Measurements from ENCODE around the gene LDHA. TPM values are rescaled to one million over a fixed set of nuclear protein-coding genes. Genes with fewer than 3 reads are reported as not detected.
"Not testable (repeated sequence)": the region's sequence is repeated elsewhere in the genome, so short reads cannot be mapped to it uniquely, and the experiment has no call there.

Gene LDHA
- total and polyA plus RNA-seq, 7 experiments from 2014 or later, result 89.5 to 1,229 (median 275) TPM

- ATAC-seq, result peak; percentile 78
- Histone ChIP-seq H3K4me1 (ENCODE audit: control insufficient read depth in 2 of 2, insufficient read depth in 2 of 2, low read length in 2 of 2) (peaks cover 12 to 14% of the 10 kb centered on the region in 2 donors), H3K27ac (ENCODE audit: low read depth, low read length) (peak overlapping the region; percentile 95), H3K9me3 (ENCODE audit: control insufficient read depth in 2 of 3, low read length in 3 of 3) (no peaks in the 10 kb centered on the region), H3K4me3 (ENCODE audit: low read length) (peak overlapping the region; percentile 78), H3K36me3 (ENCODE audit: control insufficient read depth in 2 of 3, insufficient read depth in 3 of 3, low read length in 3 of 3) (peaks cover 7 to 51% (median 25%) of the 10 kb centered on the region in 3 experiments), H3K27me3 (ENCODE audit: control insufficient read depth in 2 of 2, insufficient read depth in 2 of 2, low read length in 2 of 2) (no peaks in the 10 kb centered on the region)
- Mint-ChIP-seq H3K4me1 (peaks cover 14 to 63% (median 32%) of the 10 kb centered on the region in 7 donors), H3K4me3 (peak overlapping the region; percentile 96 to 99 (median 98)), H3K36me3 (peaks cover 0 to 49% (median 27%) of the 10 kb centered on the region in 5 donors), H3K27ac (peak overlapping the region; percentile 94 to 98 (median 96)), H3K27me3 (no peaks in the 10 kb centered on the region), H3K9me3 (peaks cover 0 to 4% (median 0%) of the 10 kb centered on the region in 11 donors)
- intact Hi-C loops (cut with micrococcal nuclease), result loop anchor here (1.0 to 10.0 kb wide), 16 partner anchors 63 to 1991 kb away; partner anchors contain the start of genes PRMT3 (in 2 of the 2), SAAL1 (in 2 of the 2), SERGEF (in 2 of the 2) and NAV2 (in 1 of the 2)
- ChIA-PET POLR2A (interaction anchor here (1.0 to 6.7 kb wide), 15 partner anchors 9 to 1656 kb away, joined by 3 to 123 read pairs (median 4); partner anchors contain the start of genes GTF2H1, HPS5, SPTY2D1 and TSG101), CTCF (interaction anchor here (0.6 to 2.9 kb wide), 4 partner anchors 12 to 334 kb away, joined by 3 to 14 read pairs (median 3); partner anchors contain the start of genes GTF2H1 and HPS5)
- DNase-seq, result peak; percentile 87 to 98 (median 95)
Observed at GRCh38 chr11:18395735-18396504, 1.6 kb downstream of the LDHA start.

- Mint-ChIP-seq H3K36me3 (peaks cover 0 to 55% (median 31%) of the 10 kb centered on the region in 5 donors), H3K4me3 (peak overlapping the region in 6 of 10 donors; percentile 14 to 55 (median 34)), H3K4me1 (peaks cover 14 to 57% (median 31%) of the 10 kb centered on the region in 7 donors)
Observed at GRCh38 chr11:18397921-18398320, 3.6 kb downstream of the LDHA start.

DNA sequence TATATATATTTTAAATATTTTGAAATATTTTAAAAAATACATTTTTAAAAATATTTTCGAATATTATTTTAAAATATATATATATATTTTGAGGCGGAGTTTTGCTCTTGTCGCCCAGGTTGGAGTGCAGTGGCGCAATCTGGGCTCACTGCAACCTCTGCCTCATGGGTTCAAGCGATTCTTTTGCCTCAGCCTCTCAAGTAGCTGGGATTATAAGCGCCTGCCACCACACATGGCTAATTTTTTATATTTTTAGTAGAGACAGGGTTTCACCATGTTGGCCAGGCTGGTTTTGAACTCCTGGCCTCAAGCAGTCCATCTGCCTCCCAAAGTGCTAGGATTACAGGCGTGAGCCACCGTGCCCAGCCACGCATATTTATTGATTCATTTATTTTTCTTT lies 6.7 kb downstream of the LDHA start:
- H3K9me3 Mint-ChIP-seq; H3K27me3 ChIP-seq (ENCODE audit: control insufficient read depth in 2 of 2, insufficient read depth in 2 of 2, low read length in 2 of 2); H3K4me3 Mint-ChIP-seq; H3K4me1 ChIP-seq (ENCODE audit: control insufficient read depth in 2 of 2, insufficient read depth in 2 of 2, low read length in 2 of 2); DNase-seq; intact Hi-C loops (cut with micrococcal nuclease); H3K27ac Mint-ChIP-seq; H3K4me3 ChIP-seq (ENCODE audit: low read length); H3K27me3 Mint-ChIP-seq; ATAC-seq; H3K9me3 ChIP-seq (ENCODE audit: control insufficient read depth in 2 of 3, low read length in 3 of 3); H3K27ac ChIP-seq (ENCODE audit: low read depth, low read length): not testable (repeated sequence)
- ChIA-PET POLR2A (interaction anchor here (0.7 kb wide), 1 partner anchor 62 kb away, joined by 3 read pairs; no protein-coding TSS in a partner anchor), CTCF (interaction anchor here (0.7 kb wide), 2 partner anchors 13 to 297 kb away, joined by 3 to 10 read pairs; no protein-coding TSS in a partner anchor)
- H3K4me1 Mint-ChIP-seq, result peaks cover 13 to 52% (median 22%) of the 10 kb centered on the region in 7 donors
- H3K36me3 ChIP-seq (ENCODE audit: control insufficient read depth in 2 of 3, insufficient read depth in 3 of 3, low read length in 3 of 3), result peaks cover 25 to 84% (median 63%) of the 10 kb centered on the region in 3 experiments
- H3K36me3 Mint-ChIP-seq, result peaks cover 5 to 54% (median 44%) of the 10 kb centered on the region in 5 donors

More at GRCh38 chr11:18397921-18398320, 3.6 kb downstream of the LDHA start:
- no peaks in the 10 kb centered on the region for H3K27me3 ChIP-seq (ENCODE audit: control insufficient read depth in 2 of 2, insufficient read depth in 2 of 2, low read length in 2 of 2)
- Mint-ChIP-seq H3K27ac (peak overlapping the region in 5 of 9 donors; percentile 15 to 65 (median 31)), H3K27me3 (no peaks in the 10 kb centered on the region), H3K9me3 (peaks cover 0 to 4% (median 0%) of the 10 kb centered on the region in 11 donors)
- no peak overlapping the region for H3K27ac ChIP-seq (ENCODE audit: low read depth, low read length)
- peaks cover 12 to 14% of the 10 kb centered on the region in 2 donors for H3K4me1 ChIP-seq (ENCODE audit: control insufficient read depth in 2 of 2, insufficient read depth in 2 of 2, low read length in 2 of 2)
- CTCF ChIA-PET, result no interaction called here
- intact Hi-C loops (cut with micrococcal nuclease), result loop anchor here (2.0 to 10.0 kb wide), 7 partner anchors 291 to 1989 kb away; partner anchors contain the start of genes PRMT3 (in 2 of the 2), NAV2 (in 1 of the 2), NUCB2 (in 1 of the 2) and RPS13 (in 1 of the 2)
- no peak overlapping the region for H3K4me3 ChIP-seq (ENCODE audit: low read length)
- H3K36me3 ChIP-seq (ENCODE audit: control insufficient read depth in 2 of 3, insufficient read depth in 3 of 3, low read length in 3 of 3), result peaks cover 17 to 65% (median 36%) of the 10 kb centered on the region in 3 experiments
- no peaks in the 10 kb centered on the region for H3K9me3 ChIP-seq (ENCODE audit: control insufficient read depth in 2 of 3, low read length in 3 of 3)
- ATAC-seq (no peak), DNase-seq (no peak)
- POLR2A ChIA-PET, result interaction anchor here (1.1 to 6.7 kb wide), 3 partner anchors 10 to 32 kb away, joined by 3 to 123 read pairs (median 4); no protein-coding TSS in a partner anchor

DNA sequence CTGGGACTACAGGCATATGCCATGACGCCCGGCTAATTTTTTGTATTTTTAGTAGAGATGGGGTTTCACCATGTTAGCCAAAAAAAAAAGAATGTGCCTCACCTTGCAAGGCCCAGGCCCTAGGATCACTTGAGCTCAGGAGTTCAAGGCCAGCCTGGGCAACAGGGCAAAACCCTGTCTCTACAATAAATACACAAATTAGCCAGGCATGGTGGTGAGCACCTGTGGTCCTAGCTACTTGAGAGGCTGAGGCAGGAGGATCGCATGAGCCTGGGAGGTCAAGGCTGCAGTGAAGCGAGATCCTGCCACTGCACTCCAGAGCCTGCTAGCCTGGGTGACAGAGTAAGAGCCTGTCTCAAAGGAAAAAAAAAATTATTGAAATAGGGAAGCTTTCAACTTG lies 9.7 kb downstream of the LDHA start:
- H3K4me1 ChIP-seq (ENCODE audit: control insufficient read depth in 2 of 2, insufficient read depth in 2 of 2, low read length in 2 of 2), result no peaks in the 10 kb centered on the region
- Mint-ChIP-seq H3K27me3 (no peaks in the 10 kb centered on the region), H3K4me3 (no peak overlapping the region), H3K36me3 (peaks cover 5 to 56% (median 35%) of the 10 kb centered on the region in 5 donors), H3K27ac (peak overlapping the region in 1 of 9 donors; percentile 52), H3K9me3 (no peaks in the 10 kb centered on the region), H3K4me1 (peaks cover 0 to 41% (median 3%) of the 10 kb centered on the region in 7 donors)
- H3K27ac ChIP-seq (ENCODE audit: low read depth, low read length), result no peak overlapping the region
- no peaks in the 10 kb centered on the region for H3K9me3 ChIP-seq (ENCODE audit: control insufficient read depth in 2 of 3, low read length in 3 of 3)
- H3K36me3 ChIP-seq (ENCODE audit: control insufficient read depth in 2 of 3, insufficient read depth in 3 of 3, low read length in 3 of 3), result peaks cover 29 to 91% (median 54%) of the 10 kb centered on the region in 3 experiments
- CTCF ChIA-PET, result no interaction called here
- no peak for ATAC-seq
- POLR2A ChIA-PET, result interaction anchor here (1.7 kb wide), 1 partner anchor 9 kb away, joined by 7 read pairs; the partner anchor contains the start of gene LDHA
- no peak overlapping the region for H3K4me3 ChIP-seq (ENCODE audit: low read length)
- intact Hi-C loops (cut with micrococcal nuclease), result no loop called here
- no peaks in the 10 kb centered on the region for H3K27me3 ChIP-seq (ENCODE audit: control insufficient read depth in 2 of 2, insufficient read depth in 2 of 2, low read length in 2 of 2)
- no peak for DNase-seq

DNA sequence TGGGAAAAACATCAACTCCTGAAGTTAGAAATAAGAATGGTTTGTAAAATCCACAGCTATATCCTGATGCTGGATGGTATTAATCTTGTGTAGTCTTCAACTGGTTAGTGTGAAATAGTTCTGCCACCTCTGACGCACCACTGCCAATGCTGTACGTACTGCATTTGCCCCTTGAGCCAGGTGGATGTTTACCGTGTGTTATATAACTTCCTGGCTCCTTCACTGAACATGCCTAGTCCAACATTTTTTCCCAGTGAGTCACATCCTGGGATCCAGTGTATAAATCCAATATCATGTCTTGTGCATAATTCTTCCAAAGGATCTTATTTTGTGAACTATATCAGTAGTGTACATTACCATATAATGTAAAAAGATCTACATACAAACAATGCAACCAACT lies 13.0 kb downstream of the LDHA start:
- H3K4me3 Mint-ChIP-seq; H3K9me3 ChIP-seq (ENCODE audit: control insufficient read depth in 2 of 3, low read length in 3 of 3); intact Hi-C loops (cut with micrococcal nuclease); H3K4me1 ChIP-seq (ENCODE audit: control insufficient read depth in 2 of 2, insufficient read depth in 2 of 2, low read length in 2 of 2); H3K27ac ChIP-seq (ENCODE audit: low read depth, low read length); ATAC-seq; H3K4me3 ChIP-seq (ENCODE audit: low read length); CTCF ChIA-PET; H3K27me3 Mint-ChIP-seq; DNase-seq; H3K27me3 ChIP-seq (ENCODE audit: control insufficient read depth in 2 of 2, insufficient read depth in 2 of 2, low read length in 2 of 2); POLR2A ChIA-PET; H3K9me3 Mint-ChIP-seq: not testable (repeated sequence)
- peaks cover 10 to 42% (median 29%) of the 10 kb centered on the region in 5 donors for H3K36me3 Mint-ChIP-seq
- H3K27ac Mint-ChIP-seq, result peak overlapping the region in 1 of 9 donors; percentile 59
- H3K36me3 ChIP-seq (ENCODE audit: control insufficient read depth in 2 of 3, insufficient read depth in 3 of 3, low read length in 3 of 3), result peaks cover 15 to 65% (median 33%) of the 10 kb centered on the region in 3 experiments
- H3K4me1 Mint-ChIP-seq, result peaks cover 5 to 31% (median 12%) of the 10 kb centered on the region in 7 donors

GRCh38 chr11:18408558-18409291 lies 14.4 kb downstream of the LDHA start:
- no peak overlapping the region for H3K27ac ChIP-seq (ENCODE audit: low read depth, low read length)
- intact Hi-C loops (cut with micrococcal nuclease), result no loop called here
- H3K27me3 ChIP-seq (ENCODE audit: control insufficient read depth in 2 of 2, insufficient read depth in 2 of 2, low read length in 2 of 2), result no peaks in the 10 kb centered on the region
- Mint-ChIP-seq H3K27ac (no peak overlapping the region), H3K36me3 (peaks cover 10 to 29% (median 20%) of the 10 kb centered on the region in 5 donors), H3K9me3 (peaks cover 0 to 6% (median 3%) of the 10 kb centered on the region in 11 donors), H3K4me1 (peaks cover 5 to 22% (median 12%) of the 10 kb centered on the region in 7 donors), H3K27me3 (no peaks in the 10 kb centered on the region), H3K4me3 (no peak overlapping the region)
- no peak overlapping the region for H3K4me3 ChIP-seq (ENCODE audit: low read length)
- ChIA-PET CTCF (interaction anchor here (1.0 kb wide), 1 partner anchor 9 kb away, joined by 3 read pairs; no protein-coding TSS in a partner anchor), POLR2A (interaction anchor here (1.0 kb wide), 1 partner anchor 12 kb away, joined by 4 read pairs; no protein-coding TSS in a partner anchor)
- ATAC-seq (peak; percentile 39), DNase-seq (no peak)
- H3K36me3 ChIP-seq (ENCODE audit: control insufficient read depth in 2 of 3, insufficient read depth in 3 of 3, low read length in 3 of 3), result peaks cover 11 to 52% (median 20%) of the 10 kb centered on the region in 3 experiments
- H3K9me3 ChIP-seq (ENCODE audit: control insufficient read depth in 2 of 3, low read length in 3 of 3), result no peaks in the 10 kb centered on the region
- H3K4me1 ChIP-seq (ENCODE audit: control insufficient read depth in 2 of 2, insufficient read depth in 2 of 2, low read length in 2 of 2), result no peaks in the 10 kb centered on the region
